ENCODE results near the gene ASTE1. TPM values are rescaled to one million over a fixed set of nuclear protein-coding genes. Genes with fewer than 3 reads are reported as not detected.

Gene ASTE1
- polyA plus RNA-seq, 3 donors, result 3.1 to 7.2 (median 6.6) TPM

DNA sequence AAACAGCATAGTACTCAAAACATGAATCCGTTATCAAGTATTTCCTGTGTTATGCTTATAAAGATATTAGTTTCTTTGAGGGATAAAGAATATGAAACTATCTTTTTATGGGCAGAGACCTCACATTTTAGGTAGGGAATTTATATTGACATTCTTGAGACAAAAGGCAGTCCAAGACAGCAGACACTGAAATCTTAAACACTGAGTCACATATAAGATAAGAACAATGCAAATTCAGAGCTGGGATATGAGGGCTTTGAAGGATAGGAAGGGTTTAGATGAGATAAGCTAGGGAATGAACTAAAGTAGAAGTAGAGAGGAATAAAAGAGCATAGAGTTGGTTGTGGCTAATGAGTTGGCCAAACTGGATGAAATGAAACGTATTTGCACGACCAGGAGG, 58.4 kb downstream of the ASTE1 start:
- Mint-ChIP-seq H3K36me3 (peaks cover 56 to 67% of the 10 kb centered on the region in 2 donors), H3K4me1 (peaks cover 6% of the 10 kb centered on the region), H3K9me3 (peaks cover 0 to 2% (median 0%) of the 10 kb centered on the region in 7 donors), H3K27ac (no peak overlapping the region), H3K4me3 (no peak overlapping the region), H3K27me3 (ENCODE audit: low read depth in 3 of 3) (no peaks in the 10 kb centered on the region)
- Histone ChIP-seq H3K4me1 (ENCODE audit: control insufficient read depth in 1 of 2, insufficient read depth in 2 of 2, low read length in 2 of 2) (no peaks in the 10 kb centered on the region), H3K9ac (ENCODE audit: insufficient read depth, low read length, poor library complexity, severe bottlenecking) (no peak overlapping the region), H3K27ac (ENCODE audit: low read depth in 1 of 2, low read length in 2 of 2) (no peak overlapping the region), H3K36me3 (replicated peaks in 1 of 2; ENCODE audit: control insufficient read depth in 1 of 2, insufficient read depth in 2 of 2, low read length in 2 of 2) (peaks cover 40 to 72% of the 10 kb centered on the region in 2 donors), H3K4me2 (replicated peaks; ENCODE audit: extremely low read depth, low read length, poor library complexity, severe bottlenecking) (no peak overlapping the region), H3K4me3 (replicated peaks in 1 of 3; ENCODE audit: low read depth in 2 of 3, low read length in 3 of 3) (no peak overlapping the region), H3K9me3 (replicated peaks in 1 of 2; ENCODE audit: control insufficient read depth in 1 of 2, insufficient read depth in 1 of 2, low read length in 2 of 2) (no peaks in the 10 kb centered on the region), H3K79me2 (ENCODE audit: insufficient read depth, low read length) (no peaks in the 10 kb centered on the region), H2AFZ (ENCODE audit: insufficient read depth, low read depth, low read length, poor library complexity, severe bottlenecking) (no peak overlapping the region), H3K27me3 (ENCODE audit: control insufficient read depth in 2 of 2, insufficient read depth in 2 of 2, low read length in 2 of 2) (no peaks in the 10 kb centered on the region), H4K20me1 (ENCODE audit: insufficient read depth, low read length) (no peaks in the 10 kb centered on the region)
- intact Hi-C loops (cut with micrococcal nuclease), result no loop called here
- 92% methylated on average over 2 of the region's 3 CpGs for WGBS (ENCODE audit: insufficient coverage)
- TF ChIP-seq, protein P1, sequence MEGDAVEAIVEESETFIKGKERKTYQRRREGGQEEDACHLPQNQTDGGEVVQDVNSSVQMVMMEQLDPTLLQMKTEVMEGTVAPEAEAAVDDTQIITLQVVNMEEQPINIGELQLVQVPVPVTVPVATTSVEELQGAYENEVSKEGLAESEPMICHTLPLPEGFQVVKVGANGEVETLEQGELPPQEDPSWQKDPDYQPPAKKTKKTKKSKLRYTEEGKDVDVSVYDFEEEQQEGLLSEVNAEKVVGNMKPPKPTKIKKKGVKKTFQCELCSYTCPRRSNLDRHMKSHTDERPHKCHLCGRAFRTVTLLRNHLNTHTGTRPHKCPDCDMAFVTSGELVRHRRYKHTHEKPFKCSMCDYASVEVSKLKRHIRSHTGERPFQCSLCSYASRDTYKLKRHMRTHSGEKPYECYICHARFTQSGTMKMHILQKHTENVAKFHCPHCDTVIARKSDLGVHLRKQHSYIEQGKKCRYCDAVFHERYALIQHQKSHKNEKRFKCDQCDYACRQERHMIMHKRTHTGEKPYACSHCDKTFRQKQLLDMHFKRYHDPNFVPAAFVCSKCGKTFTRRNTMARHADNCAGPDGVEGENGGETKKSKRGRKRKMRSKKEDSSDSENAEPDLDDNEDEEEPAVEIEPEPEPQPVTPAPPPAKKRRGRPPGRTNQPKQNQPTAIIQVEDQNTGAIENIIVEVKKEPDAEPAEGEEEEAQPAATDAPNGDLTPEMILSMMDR (IDR thresholded peaks at IDR 0.05), result no peak
- DNase-seq, result no peak

DNA sequence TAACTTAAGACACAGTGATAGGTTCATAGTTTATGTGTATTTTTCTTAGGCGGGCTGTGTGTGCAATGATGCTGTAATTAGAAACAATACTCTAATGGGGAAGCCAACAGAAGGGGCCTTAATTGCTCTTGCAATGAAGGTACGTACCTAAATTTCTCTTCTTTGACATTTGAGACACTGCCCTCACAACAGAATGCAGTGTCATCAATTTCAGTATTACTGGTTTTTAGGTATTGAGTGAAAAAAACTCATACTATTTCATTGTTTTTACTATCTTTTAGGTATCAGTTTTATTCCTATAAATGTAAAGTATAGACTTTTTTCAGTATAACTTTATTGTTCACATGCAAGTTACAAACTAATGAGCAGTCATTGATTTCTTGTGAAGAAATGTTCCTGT, 59.3 kb downstream of the ASTE1 start:
- Mint-ChIP-seq H3K27me3 (ENCODE audit: low read depth in 3 of 3) (no peaks in the 10 kb centered on the region), H3K4me1 (peaks cover 6% of the 10 kb centered on the region)
- TF ChIP-seq, protein P1 (IDR thresholded peaks at IDR 0.05), result no peak

More for the DNA sequence above, 59.3 kb downstream of the ASTE1 start:
- Histone ChIP-seq H3K27me3 (ENCODE audit: control insufficient read depth in 2 of 2, insufficient read depth in 2 of 2, low read length in 2 of 2) (no peaks in the 10 kb centered on the region), H3K4me3 (replicated peaks in 1 of 3; ENCODE audit: low read depth in 2 of 3, low read length in 3 of 3) (no peak overlapping the region), H3K9me3 (replicated peaks in 1 of 2; ENCODE audit: control insufficient read depth in 1 of 2, insufficient read depth in 1 of 2, low read length in 2 of 2) (no peaks in the 10 kb centered on the region), H3K79me2 (ENCODE audit: insufficient read depth, low read length) (no peaks in the 10 kb centered on the region), H3K4me2 (replicated peaks; ENCODE audit: extremely low read depth, low read length, poor library complexity, severe bottlenecking) (no peak overlapping the region), H3K9ac (ENCODE audit: insufficient read depth, low read length, poor library complexity, severe bottlenecking) (no peak overlapping the region), H3K36me3 (replicated peaks in 1 of 2; ENCODE audit: control insufficient read depth in 1 of 2, insufficient read depth in 2 of 2, low read length in 2 of 2) (peaks cover 40 to 73% of the 10 kb centered on the region in 2 donors), H4K20me1 (ENCODE audit: insufficient read depth, low read length) (no peaks in the 10 kb centered on the region), H3K4me1 (ENCODE audit: control insufficient read depth in 1 of 2, insufficient read depth in 2 of 2, low read length in 2 of 2) (no peaks in the 10 kb centered on the region), H3K27ac (ENCODE audit: low read depth in 1 of 2, low read length in 2 of 2) (no peak overlapping the region), H2AFZ (ENCODE audit: insufficient read depth, low read depth, low read length, poor library complexity, severe bottlenecking) (no peak overlapping the region)
- no peak for DNase-seq
- Mint-ChIP-seq H3K4me3 (no peak overlapping the region), H3K27ac (no peak overlapping the region), H3K36me3 (peaks cover 52 to 60% of the 10 kb centered on the region in 2 donors), H3K9me3 (peaks cover 0 to 1% (median 0%) of the 10 kb centered on the region in 7 donors)
- no CpG with 5 or more reads among the region's 2 CpGs for WGBS (ENCODE audit: insufficient coverage)
- intact Hi-C loops (cut with micrococcal nuclease), result no loop called here

Measured in CD14-positive monocyte (primary cell).